BE2C (cell line): Measurements from ENCODE around the gene CEP20.

Source experiments
- DNase-seq: peaks from one replicate; pipeline ENCODE4 v3.0.0-alpha.2; 2020
- H3K27me3 ChIP-seq: fragments of 250-450 bp; sonication (Bioruptor Pico); 2 replicates; pipeline ENCODE4 v1.5.1; 2020; ENCODE audit warnings: mild to moderate bottlenecking
- H3K36me3 ChIP-seq: fragments of 250-450 bp; sonication (Bioruptor Pico); 2 replicates; pipeline ENCODE4 v1.5.1; 2020; ENCODE audit warnings: mild to moderate bottlenecking
- H3K4me1 ChIP-seq: fragments of 250-450 bp; sonication (Bioruptor Pico); 2 replicates; pipeline ENCODE4 v1.5.1; 2020
- H3K4me3 ChIP-seq: 2 replicates; pipeline ENCODE4 v1.5.1; 2011; ENCODE audit warnings: low read depth, low read length
- H3K9me3 ChIP-seq: fragments of 250-450 bp; sonication (Bioruptor Pico); 2 replicates; pipeline ENCODE4 v1.5.1; 2020
- TF ChIP-seq, protein P1 (sequence below): IDR thresholded peaks from 2 replicates; pipeline ENCODE4 v1.5.1; 2012; ENCODE audit warnings: mild to moderate bottlenecking, low read depth, low read length

Gene CEP20

DNA sequence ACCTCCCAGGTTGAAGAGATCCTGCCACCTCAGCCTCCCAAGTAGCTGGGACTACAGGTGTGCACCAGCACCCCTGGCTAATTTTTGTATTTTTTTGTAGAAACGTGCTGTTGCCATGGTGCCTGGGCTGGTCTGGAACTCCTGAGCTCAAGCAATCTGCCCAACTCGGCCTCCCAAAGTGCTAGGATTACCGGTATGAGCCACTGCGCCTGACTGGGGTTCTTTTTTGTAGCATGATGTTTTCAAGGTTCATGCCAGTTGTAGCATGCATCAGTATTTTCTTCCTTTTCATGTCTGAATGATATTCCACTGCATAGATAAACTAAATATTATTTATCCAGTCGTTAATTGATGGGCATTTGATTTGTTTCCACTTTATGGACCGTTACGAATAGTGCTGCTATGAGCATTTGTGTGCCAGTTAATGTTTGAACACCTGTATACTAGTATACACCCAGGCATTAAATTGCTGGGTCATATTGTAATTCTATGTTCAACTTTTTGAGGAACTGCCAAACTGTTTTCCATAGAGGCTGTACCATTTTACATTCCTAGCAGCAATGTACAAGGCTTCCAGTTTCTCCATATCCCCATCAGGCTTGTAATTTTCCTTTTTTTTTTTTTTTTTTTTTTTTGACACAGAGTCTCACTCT lies 24.8 kb upstream of the CEP20 start:
- TF ChIP-seq, protein P1, sequence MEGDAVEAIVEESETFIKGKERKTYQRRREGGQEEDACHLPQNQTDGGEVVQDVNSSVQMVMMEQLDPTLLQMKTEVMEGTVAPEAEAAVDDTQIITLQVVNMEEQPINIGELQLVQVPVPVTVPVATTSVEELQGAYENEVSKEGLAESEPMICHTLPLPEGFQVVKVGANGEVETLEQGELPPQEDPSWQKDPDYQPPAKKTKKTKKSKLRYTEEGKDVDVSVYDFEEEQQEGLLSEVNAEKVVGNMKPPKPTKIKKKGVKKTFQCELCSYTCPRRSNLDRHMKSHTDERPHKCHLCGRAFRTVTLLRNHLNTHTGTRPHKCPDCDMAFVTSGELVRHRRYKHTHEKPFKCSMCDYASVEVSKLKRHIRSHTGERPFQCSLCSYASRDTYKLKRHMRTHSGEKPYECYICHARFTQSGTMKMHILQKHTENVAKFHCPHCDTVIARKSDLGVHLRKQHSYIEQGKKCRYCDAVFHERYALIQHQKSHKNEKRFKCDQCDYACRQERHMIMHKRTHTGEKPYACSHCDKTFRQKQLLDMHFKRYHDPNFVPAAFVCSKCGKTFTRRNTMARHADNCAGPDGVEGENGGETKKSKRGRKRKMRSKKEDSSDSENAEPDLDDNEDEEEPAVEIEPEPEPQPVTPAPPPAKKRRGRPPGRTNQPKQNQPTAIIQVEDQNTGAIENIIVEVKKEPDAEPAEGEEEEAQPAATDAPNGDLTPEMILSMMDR: no peak
- Histone ChIP-seq H3K4me1 (no peaks in the 10 kb centered on the region; the same call in 1 of the 2 replicates), H3K27me3 (no peaks in the 10 kb centered on the region), H3K9me3 (no peaks in the 10 kb centered on the region), H3K36me3 (no peaks in the 10 kb centered on the region), H3K4me3 (no peak overlapping the region)
- DNase-seq: no peak

DNA sequence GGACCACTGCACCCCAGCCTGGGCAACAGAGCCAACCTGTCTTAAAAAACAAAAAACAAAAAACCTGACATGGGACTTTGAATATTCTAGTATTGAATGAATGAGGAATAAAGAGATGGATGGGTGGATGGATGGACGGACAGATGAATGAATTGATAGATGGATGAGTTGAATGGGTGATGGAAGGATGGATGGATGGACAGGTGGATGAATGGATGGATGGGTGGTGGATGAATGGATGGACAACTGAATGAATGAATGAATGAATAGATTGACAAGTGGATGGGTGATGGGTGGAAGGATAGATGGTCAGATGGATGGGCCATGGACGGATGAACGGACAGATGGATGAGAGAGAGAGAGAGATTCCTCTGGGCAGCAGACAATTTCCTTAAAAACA lies 22.8 kb upstream of the CEP20 start:
- Histone ChIP-seq H3K27me3 (no peaks in the 10 kb centered on the region), H3K9me3 (no peaks in the 10 kb centered on the region), H3K4me1 (no peaks in the 10 kb centered on the region; the same call in 1 of the 2 replicates), H3K4me3 (no peak overlapping the region), H3K36me3 (no peaks in the 10 kb centered on the region)
- TF ChIP-seq, protein P1: no peak
- DNase-seq: no peak

DNA sequence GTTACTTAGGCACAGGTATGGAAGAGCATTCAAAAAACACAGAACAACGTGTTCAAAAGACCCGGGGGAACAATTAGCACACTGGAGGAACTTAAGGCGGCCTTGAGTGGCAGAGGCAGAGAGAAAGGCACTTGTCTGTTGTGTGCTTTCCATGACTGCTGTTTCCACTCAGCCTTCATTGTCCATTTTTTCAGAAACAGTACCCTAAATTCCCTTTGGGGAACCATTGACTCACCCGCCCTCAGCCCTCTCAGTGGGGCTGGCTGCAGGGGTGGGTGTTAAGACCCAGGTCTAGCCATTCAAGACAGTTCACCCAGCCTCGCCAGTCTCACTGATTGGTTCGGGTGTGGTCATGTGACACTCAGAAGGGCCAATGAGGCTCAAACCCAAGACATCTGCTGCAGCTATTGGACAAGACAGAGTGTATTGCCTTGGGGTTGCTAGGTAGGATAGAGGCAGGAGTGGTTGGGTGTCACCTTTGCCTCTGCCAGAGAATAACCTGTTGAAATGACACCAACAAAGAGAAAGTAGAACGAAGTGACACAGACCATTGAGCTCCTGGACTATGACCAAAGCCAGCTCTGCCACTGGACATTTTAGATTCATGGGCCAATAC lies 19.6 kb upstream of the CEP20 start:
- TF ChIP-seq, protein P1: no peak
- H3K4me3 ChIP-seq: no peak overlapping the region

DNA sequence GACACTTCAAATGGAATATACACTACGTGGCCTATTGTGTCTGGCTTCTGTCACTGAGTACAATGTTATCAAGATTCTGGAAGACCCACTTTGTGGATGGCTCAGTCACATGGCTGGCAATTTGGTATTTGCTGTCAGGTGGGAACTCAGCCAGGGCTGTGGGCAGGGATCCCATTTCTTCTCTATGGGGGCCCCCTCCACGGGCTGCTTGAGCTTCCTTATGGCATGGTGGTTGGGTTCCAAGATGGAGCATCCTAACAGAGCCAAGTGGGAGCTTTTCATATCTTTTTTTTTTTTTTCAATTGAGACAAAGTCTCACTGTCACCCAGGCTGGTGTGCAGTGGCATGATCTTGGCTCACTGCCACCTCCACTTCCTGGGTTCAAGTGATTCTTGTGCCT lies 18.0 kb upstream of the CEP20 start:
- no peaks in the 10 kb centered on the region for H3K27me3 ChIP-seq
- TF ChIP-seq, protein P1: no peak
- H3K9me3 ChIP-seq: no peaks in the 10 kb centered on the region
- H3K36me3 ChIP-seq: no peaks in the 10 kb centered on the region
- no peaks in the 10 kb centered on the region; the same call in 1 of the 2 replicates for H3K4me1 ChIP-seq
- DNase-seq: peak; percentile 32
- H3K4me3 ChIP-seq: no peak overlapping the region

More for the DNA sequence above, 19.6 kb upstream of the CEP20 start:
- Histone ChIP-seq H3K27me3 (no peaks in the 10 kb centered on the region), H3K36me3 (no peaks in the 10 kb centered on the region), H3K9me3 (no peaks in the 10 kb centered on the region), H3K4me1 (no peaks in the 10 kb centered on the region; the same call in 1 of the 2 replicates)
- peak; percentile 74 for DNase-seq

DNA sequence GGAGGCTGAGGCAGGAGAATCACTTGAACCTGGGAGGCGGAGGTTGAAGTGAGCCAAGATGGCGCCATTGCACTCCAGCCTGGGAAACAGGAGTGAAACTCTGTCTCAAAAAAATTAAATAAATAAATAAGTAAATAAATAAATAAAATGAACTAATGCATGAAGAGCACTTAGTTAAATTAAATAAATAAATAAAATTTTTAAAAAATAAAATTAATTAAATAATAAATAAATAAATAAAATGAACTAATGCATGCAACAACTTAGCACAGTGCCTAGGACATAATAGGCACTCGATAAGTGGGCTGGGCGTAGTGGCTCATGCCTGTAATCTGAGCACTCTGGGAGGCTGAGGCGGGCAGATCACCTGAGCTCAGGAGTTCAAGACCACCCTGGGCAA lies 15.6 kb upstream of the CEP20 start:
- H3K4me1 ChIP-seq: no peaks in the 10 kb centered on the region
- H3K4me3 ChIP-seq: no peak overlapping the region
- no peaks in the 10 kb centered on the region for H3K36me3 ChIP-seq
- no peaks in the 10 kb centered on the region for H3K9me3 ChIP-seq
- H3K27me3 ChIP-seq: no peaks in the 10 kb centered on the region
- TF ChIP-seq, protein P1: no peak
- no peak for DNase-seq

DNA sequence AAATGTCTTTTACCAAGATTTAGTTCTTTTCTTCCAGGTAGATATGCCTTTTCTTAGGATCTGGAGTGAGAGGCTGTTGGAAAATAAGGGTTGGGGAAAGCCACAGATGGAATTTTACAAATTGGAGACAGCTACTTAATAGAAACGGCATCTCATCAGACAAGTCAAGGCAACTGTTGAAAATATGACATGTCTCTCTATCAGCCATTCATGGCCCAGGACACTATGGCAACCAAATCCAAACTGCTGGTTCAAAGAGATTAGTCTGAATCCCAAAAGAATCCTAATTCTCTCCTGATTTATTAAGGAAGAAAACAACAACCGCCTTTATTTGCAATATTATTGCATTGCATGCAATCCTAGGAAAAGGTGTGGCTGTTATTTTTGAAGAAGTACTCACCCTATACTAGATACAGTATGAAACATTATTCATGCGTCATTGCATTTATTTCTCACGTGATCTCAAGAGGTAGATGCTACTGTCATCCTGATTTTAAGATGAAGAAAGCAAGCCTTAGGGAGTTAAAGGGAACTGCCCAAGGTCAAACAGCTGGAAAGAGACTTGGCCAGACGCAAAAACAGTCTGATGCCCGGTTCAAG lies 12.6 kb upstream of the CEP20 start:
- Histone ChIP-seq H3K9me3 (no peaks in the 10 kb centered on the region), H3K27me3 (no peaks in the 10 kb centered on the region), H3K4me3 (no peak overlapping the region), H3K36me3 (no peaks in the 10 kb centered on the region), H3K4me1 (no peaks in the 10 kb centered on the region)
- DNase-seq: no peak
- TF ChIP-seq, protein P1: no peak
